Measurements from ENCODE around the gene C8B. TPM values are rescaled to one million over a fixed set of nuclear protein-coding genes. Genes with fewer than 3 reads are reported as not detected.

C8B gene
- total and polyA plus RNA-seq, 7 experiments from 2014 or later = not detected

GRCh38 chr1:56898005-56898373 is 67.8 kb downstream of the C8B start:
- ATAC-seq (no peak), DNase-seq (no peak)
- Histone ChIP-seq H3K4me1 (ENCODE audit: control insufficient read depth in 2 of 2, insufficient read depth in 2 of 2, low read length in 2 of 2) (no peaks in the 10 kb centered on the region), H3K9me3 (ENCODE audit: control insufficient read depth in 2 of 3, low read length in 3 of 3) (no peaks in the 10 kb centered on the region), H3K36me3 (ENCODE audit: control insufficient read depth in 2 of 3, insufficient read depth in 3 of 3, low read length in 3 of 3) (no peaks in the 10 kb centered on the region), H3K27ac (ENCODE audit: low read depth, low read length) (no peak overlapping the region), H3K4me3 (ENCODE audit: low read length) (no peak overlapping the region), H3K27me3 (ENCODE audit: control insufficient read depth in 2 of 2, insufficient read depth in 2 of 2, low read length in 2 of 2) (no peaks in the 10 kb centered on the region)
- Mint-ChIP-seq H3K27ac (no peak overlapping the region), H3K9me3 (no peaks in the 10 kb centered on the region), H3K36me3 (no peaks in the 10 kb centered on the region), H3K4me1 (no peaks in the 10 kb centered on the region), H3K27me3 (peaks cover 0 to 12% (median 5%) of the 10 kb centered on the region in 5 donors), H3K4me3 (no peak overlapping the region)
- POLR2A ChIA-PET = no interaction called here
- intact Hi-C loops (cut with micrococcal nuclease) = no loop called here
- CTCF ChIA-PET = no interaction called here

DNA sequence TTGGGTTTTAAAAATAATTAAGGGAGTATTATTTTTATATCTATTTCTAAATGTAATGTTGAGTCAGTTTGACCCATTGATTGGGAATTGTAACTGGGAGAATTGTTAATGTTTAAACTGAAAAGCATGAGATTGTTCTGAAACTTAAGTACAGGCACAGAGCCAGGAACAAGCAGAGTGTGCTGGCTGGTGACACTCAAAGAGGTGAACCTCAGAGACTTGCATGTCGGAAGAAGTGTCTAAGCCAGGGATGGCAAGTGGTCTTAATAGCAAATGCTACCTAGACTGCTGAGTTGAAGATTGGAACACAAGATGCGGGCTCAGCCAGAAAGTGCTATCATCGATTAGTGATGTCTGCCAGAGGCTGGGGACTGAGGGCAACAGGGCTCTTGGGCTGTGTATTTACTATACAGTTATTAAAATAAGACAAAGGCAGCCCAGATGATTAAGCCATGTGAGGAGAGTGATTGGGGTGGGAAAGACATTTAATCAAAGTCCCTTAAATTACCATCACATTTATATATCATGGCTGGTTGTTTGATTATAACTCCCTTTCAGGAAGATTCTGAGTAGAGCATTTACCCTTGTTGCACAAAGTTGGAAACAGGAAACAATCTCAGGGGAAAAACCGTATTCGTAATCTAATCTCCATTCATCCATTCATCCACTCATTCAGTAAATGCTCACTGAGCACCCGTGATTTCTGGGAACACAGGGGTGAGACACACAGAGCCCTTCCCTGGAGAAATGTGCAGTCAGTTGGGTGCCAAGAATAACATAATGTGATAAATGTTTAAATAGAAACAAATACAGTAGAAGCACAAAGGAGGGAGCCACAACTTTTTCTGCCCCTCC is 68.4 kb downstream of the C8B start:
- Histone ChIP-seq H3K4me1 (ENCODE audit: control insufficient read depth in 2 of 2, insufficient read depth in 2 of 2, low read length in 2 of 2) (no peaks in the 10 kb centered on the region), H3K9me3 (ENCODE audit: control insufficient read depth in 2 of 3, low read length in 3 of 3) (no peaks in the 10 kb centered on the region), H3K4me3 (ENCODE audit: low read length) (no peak overlapping the region), H3K27ac (ENCODE audit: low read depth, low read length) (no peak overlapping the region), H3K27me3 (ENCODE audit: control insufficient read depth in 2 of 2, insufficient read depth in 2 of 2, low read length in 2 of 2) (no peaks in the 10 kb centered on the region), H3K36me3 (ENCODE audit: control insufficient read depth in 2 of 3, insufficient read depth in 3 of 3, low read length in 3 of 3) (no peaks in the 10 kb centered on the region)
- Mint-ChIP-seq H3K36me3 (no peaks in the 10 kb centered on the region), H3K4me1 (no peaks in the 10 kb centered on the region), H3K4me3 (no peak overlapping the region), H3K27me3 (peaks cover 0 to 9% (median 5%) of the 10 kb centered on the region in 5 donors), H3K9me3 (no peaks in the 10 kb centered on the region), H3K27ac (no peak overlapping the region)
- ChIA-PET CTCF (no interaction called here), POLR2A (no interaction called here)
- no peak for DNase-seq
- intact Hi-C loops (cut with micrococcal nuclease) = no loop called here
- no peak for ATAC-seq

- Histone ChIP-seq H3K27me3 (ENCODE audit: control insufficient read depth in 2 of 2, insufficient read depth in 2 of 2, low read length in 2 of 2) (no peaks in the 10 kb centered on the region), H3K9me3 (ENCODE audit: control insufficient read depth in 2 of 3, low read length in 3 of 3) (no peaks in the 10 kb centered on the region), H3K27ac (ENCODE audit: low read depth, low read length) (no peak overlapping the region), H3K4me1 (ENCODE audit: control insufficient read depth in 2 of 2, insufficient read depth in 2 of 2, low read length in 2 of 2) (no peaks in the 10 kb centered on the region), H3K36me3 (ENCODE audit: control insufficient read depth in 2 of 3, insufficient read depth in 3 of 3, low read length in 3 of 3) (no peaks in the 10 kb centered on the region), H3K4me3 (ENCODE audit: low read length) (no peak overlapping the region)
- no peak for ATAC-seq
- Mint-ChIP-seq H3K36me3 (no peaks in the 10 kb centered on the region), H3K4me3 (no peak overlapping the region), H3K27ac (no peak overlapping the region), H3K4me1 (no peaks in the 10 kb centered on the region), H3K27me3 (peaks cover 0 to 6% (median 0%) of the 10 kb centered on the region in 5 donors), H3K9me3 (no peaks in the 10 kb centered on the region)
- ChIA-PET CTCF (no interaction called here), POLR2A (no interaction called here)
- no peak for DNase-seq
- intact Hi-C loops (cut with micrococcal nuclease) = no loop called here
These were observed 71.8 kb downstream of the C8B start for GRCh38 chr1:56894014-56894413.

DNA sequence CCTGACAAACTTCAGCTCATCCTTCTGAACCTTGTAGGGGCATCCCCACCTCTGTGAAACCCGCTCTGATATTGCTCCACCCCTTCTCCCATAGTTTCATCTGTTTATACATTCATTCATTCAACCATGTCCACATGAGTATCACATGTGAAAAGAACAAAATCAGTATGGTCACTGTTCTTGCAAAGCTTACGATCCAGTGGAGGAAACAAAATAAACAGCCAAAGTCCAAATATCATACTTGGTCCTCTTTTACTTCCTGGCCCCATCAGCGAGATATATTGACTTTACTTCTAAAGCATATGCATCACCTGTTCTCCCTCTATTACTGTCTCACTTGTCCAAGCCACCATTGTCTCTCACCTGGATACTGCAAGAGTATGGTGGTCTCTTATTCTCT is 75.6 kb downstream of the C8B start:
- ChIA-PET POLR2A (no interaction called here), CTCF (no interaction called here)
- no peak overlapping the region for H3K4me3 ChIP-seq (ENCODE audit: low read length)
- Mint-ChIP-seq H3K27me3 (peaks cover 0 to 10% (median 0%) of the 10 kb centered on the region in 5 donors), H3K4me3 (no peak overlapping the region), H3K4me1 (no peaks in the 10 kb centered on the region), H3K27ac (no peak overlapping the region), H3K36me3 (no peaks in the 10 kb centered on the region), H3K9me3 (peaks cover 0 to 3% (median 0%) of the 10 kb centered on the region in 11 donors)
- H3K36me3 ChIP-seq (ENCODE audit: control insufficient read depth in 2 of 3, insufficient read depth in 3 of 3, low read length in 3 of 3) = no peaks in the 10 kb centered on the region
- no peaks in the 10 kb centered on the region for H3K9me3 ChIP-seq (ENCODE audit: control insufficient read depth in 2 of 3, low read length in 3 of 3)
- H3K4me1 ChIP-seq (ENCODE audit: control insufficient read depth in 2 of 2, insufficient read depth in 2 of 2, low read length in 2 of 2) = no peaks in the 10 kb centered on the region
- intact Hi-C loops (cut with micrococcal nuclease) = no loop called here
- no peak for ATAC-seq
- H3K27ac ChIP-seq (ENCODE audit: low read depth, low read length) = no peak overlapping the region
- no peak for DNase-seq
- H3K27me3 ChIP-seq (ENCODE audit: control insufficient read depth in 2 of 2, insufficient read depth in 2 of 2, low read length in 2 of 2) = no peaks in the 10 kb centered on the region

- no peak for ATAC-seq
These were observed 84.4 kb downstream of the C8B start for GRCh38 chr1:56881417-56881816.

GRCh38 chr1:56880774-56881173 is 85.0 kb downstream of the C8B start:
- Histone ChIP-seq H3K9me3 (ENCODE audit: control insufficient read depth in 2 of 3, low read length in 3 of 3) (no peaks in the 10 kb centered on the region), H3K27me3 (ENCODE audit: control insufficient read depth in 2 of 2, insufficient read depth in 2 of 2, low read length in 2 of 2) (no peaks in the 10 kb centered on the region), H3K27ac (ENCODE audit: low read depth, low read length) (no peak overlapping the region), H3K4me1 (ENCODE audit: control insufficient read depth in 2 of 2, insufficient read depth in 2 of 2, low read length in 2 of 2) (no peaks in the 10 kb centered on the region), H3K4me3 (ENCODE audit: low read length) (no peak overlapping the region), H3K36me3 (ENCODE audit: control insufficient read depth in 2 of 3, insufficient read depth in 3 of 3, low read length in 3 of 3) (no peaks in the 10 kb centered on the region)
- no peak for ATAC-seq
- intact Hi-C loops (cut with micrococcal nuclease) = no loop called here
- H3K27ac Mint-ChIP-seq = no peak overlapping the region
- no peak overlapping the region for H3K4me3 Mint-ChIP-seq
- CTCF ChIA-PET = no interaction called here
- H3K27me3 Mint-ChIP-seq = peaks cover 0 to 12% (median under 1%) of the 10 kb centered on the region in 5 donors
- POLR2A ChIA-PET = no interaction called here
- no peaks in the 10 kb centered on the region for H3K36me3 Mint-ChIP-seq
- peaks cover 0 to 4% (median under 1%) of the 10 kb centered on the region in 11 donors for H3K9me3 Mint-ChIP-seq
- DNase-seq = no peak
- no peaks in the 10 kb centered on the region for H3K4me1 Mint-ChIP-seq

More at GRCh38 chr1:56881417-56881816, 84.4 kb downstream of the C8B start:
- Mint-ChIP-seq H3K9me3 (peaks cover 0 to 4% (median 0%) of the 10 kb centered on the region in 11 donors), H3K36me3 (no peaks in the 10 kb centered on the region), H3K27ac (no peak overlapping the region), H3K27me3 (peaks cover 0 to 7% (median 0%) of the 10 kb centered on the region in 5 donors), H3K4me1 (no peaks in the 10 kb centered on the region), H3K4me3 (no peak overlapping the region)
- Histone ChIP-seq H3K27ac (ENCODE audit: low read depth, low read length) (no peak overlapping the region), H3K27me3 (ENCODE audit: control insufficient read depth in 2 of 2, insufficient read depth in 2 of 2, low read length in 2 of 2) (no peaks in the 10 kb centered on the region), H3K9me3 (ENCODE audit: control insufficient read depth in 2 of 3, low read length in 3 of 3) (no peaks in the 10 kb centered on the region), H3K4me3 (ENCODE audit: low read length) (no peak overlapping the region), H3K4me1 (ENCODE audit: control insufficient read depth in 2 of 2, insufficient read depth in 2 of 2, low read length in 2 of 2) (no peaks in the 10 kb centered on the region), H3K36me3 (ENCODE audit: control insufficient read depth in 2 of 3, insufficient read depth in 3 of 3, low read length in 3 of 3) (no peaks in the 10 kb centered on the region)
- intact Hi-C loops (cut with micrococcal nuclease) = no loop called here
- DNase-seq = no peak
- POLR2A ChIA-PET = no interaction called here
- CTCF ChIA-PET = no interaction called here

Measured in naive thymus-derived CD4-positive, alpha-beta T cell (primary cell).